ENCODE results near the gene DTD1. TPM values are rescaled to one million over a fixed set of nuclear protein-coding genes. Genes with fewer than 3 reads are reported as not detected.
A peak's percentile ranks its signal among the peaks of the same experiment; 100 is the strongest.

Gene DTD1
- total RNA-seq, 1 experiment from 2014 or later: 14.3 TPM

- intact Hi-C loops (cut with micrococcal nuclease; ENCODE audit: unreplicated experiment): no loop called here
- DNase-seq: no peak
- no peak for TF ChIP-seq CTCF (IDR thresholded peaks at IDR 0.05; ENCODE audit: unreplicated experiment)
- Mint-ChIP-seq H3K4me3 (ENCODE audit: low read depth, unreplicated experiment) (no peak overlapping the region), H3K4me1 (ENCODE audit: low read depth, unreplicated experiment) (no peaks in the 10 kb centered on the region), H3K27ac (ENCODE audit: unreplicated experiment) (no peak overlapping the region), H3K27me3 (ENCODE audit: unreplicated experiment) (no peaks in the 10 kb centered on the region), H3K36me3 (ENCODE audit: insufficient read depth, unreplicated experiment) (peaks cover 6% of the 10 kb centered on the region), H3K9me3 (ENCODE audit: low read depth, unreplicated experiment) (no peaks in the 10 kb centered on the region)
- CTCF ChIA-PET: no interaction called here
- no TSS peak for BruUV-seq (replicated peaks)
Measured at GRCh38 chr20:18790787-18791186, 202.9 kb downstream of the DTD1 start.

GRCh38 chr20:18793625-18794427, 206.0 kb downstream of the DTD1 start:
- intact Hi-C loops (cut with micrococcal nuclease; ENCODE audit: unreplicated experiment): no loop called here
- Mint-ChIP-seq H3K27me3 (ENCODE audit: unreplicated experiment) (peaks cover 4% of the 10 kb centered on the region), H3K27ac (ENCODE audit: unreplicated experiment) (peak overlapping the region; percentile 67)

GRCh38 chr20:18794428-18794787, 206.6 kb downstream of the DTD1 start:
- Mint-ChIP-seq H3K27ac (ENCODE audit: unreplicated experiment) (peak overlapping the region; percentile 67), H3K36me3 (ENCODE audit: insufficient read depth, unreplicated experiment) (peaks cover 6% of the 10 kb centered on the region), H3K4me1 (ENCODE audit: low read depth, unreplicated experiment) (no peaks in the 10 kb centered on the region), H3K9me3 (ENCODE audit: low read depth, unreplicated experiment) (no peaks in the 10 kb centered on the region), H3K27me3 (ENCODE audit: unreplicated experiment) (peaks cover 10% of the 10 kb centered on the region), H3K4me3 (ENCODE audit: low read depth, unreplicated experiment) (peak overlapping the region; percentile 73)
- no peak for DNase-seq
- intact Hi-C loops (cut with micrococcal nuclease; ENCODE audit: unreplicated experiment): no loop called here
- no peak for TF ChIP-seq CTCF (IDR thresholded peaks at IDR 0.05; ENCODE audit: unreplicated experiment)
- BruUV-seq (replicated peaks): TSS peak; percentile 82
- CTCF ChIA-PET: interaction anchor here (0.5 kb wide), 1 partner anchor 208 kb away, joined by 4 read pairs; no protein-coding TSS in a partner anchor

More at GRCh38 chr20:18793625-18794427, 206.0 kb downstream of the DTD1 start:
- no peaks in the 10 kb centered on the region for H3K9me3 Mint-ChIP-seq (ENCODE audit: low read depth, unreplicated experiment)
- no peaks in the 10 kb centered on the region for H3K4me1 Mint-ChIP-seq (ENCODE audit: low read depth, unreplicated experiment)
- peak; percentile 45 for DNase-seq
- H3K4me3 Mint-ChIP-seq (ENCODE audit: low read depth, unreplicated experiment): peak overlapping the region; percentile 73
- TF ChIP-seq CTCF (IDR thresholded peaks at IDR 0.05; ENCODE audit: unreplicated experiment): no peak
- CTCF ChIA-PET: interaction anchor here (0.5 to 0.6 kb wide), 2 partner anchors 97 to 207 kb away, joined by 4 read pairs; no protein-coding TSS in a partner anchor
- peaks cover 6% of the 10 kb centered on the region for H3K36me3 Mint-ChIP-seq (ENCODE audit: insufficient read depth, unreplicated experiment)
- BruUV-seq (replicated peaks): no TSS peak

GRCh38 chr20:18795366-18795765, 207.5 kb downstream of the DTD1 start:
- Mint-ChIP-seq H3K36me3 (ENCODE audit: insufficient read depth, unreplicated experiment) (peaks cover 6% of the 10 kb centered on the region), H3K4me3 (ENCODE audit: low read depth, unreplicated experiment) (no peak overlapping the region), H3K27ac (ENCODE audit: unreplicated experiment) (no peak overlapping the region), H3K4me1 (ENCODE audit: low read depth, unreplicated experiment) (no peaks in the 10 kb centered on the region), H3K9me3 (ENCODE audit: low read depth, unreplicated experiment) (no peaks in the 10 kb centered on the region), H3K27me3 (ENCODE audit: unreplicated experiment) (peaks cover 13% of the 10 kb centered on the region)
- CTCF ChIA-PET: no interaction called here
- intact Hi-C loops (cut with micrococcal nuclease; ENCODE audit: unreplicated experiment): no loop called here
- no TSS peak for BruUV-seq (replicated peaks)
- no peak for DNase-seq
- TF ChIP-seq CTCF (IDR thresholded peaks at IDR 0.05; ENCODE audit: unreplicated experiment): no peak
